A673 (cell line): Measurements from ENCODE around the gene TRPM3. TPM values are rescaled to one million over a fixed set of nuclear protein-coding genes. Genes with fewer than 3 reads are reported as not detected.

ENCODE experiments used
- BruUV-seq: library from RNA; stranded (reverse); fragments of 400-500 nt; replicated peaks from 2 replicates; lab custom pipeline; 2021; lab: Mats Ljungman, UMichigan
- CTCF ChIA-PET: fragments of 300-600 bp; sonication (Branson Sonifier 250); formaldehyde crosslinking; loops from one replicate; lab custom pipeline; 2022; ENCODE audit warnings: antibody characterized with exemption; lab: Charles Lee
- POLR2A ChIA-PET: fragments of 300-600 bp; sonication (Branson Sonifier 250); formaldehyde crosslinking; loops from one replicate; lab custom pipeline; 2022; ENCODE audit warnings: antibody characterized with exemption; ENCODE audit not compliant: low non-redundant PET; lab: Charles Lee
- DNase-seq: peaks from one replicate; pipeline ENCODE4 v3.0.0-alpha.2; 2015; ENCODE audit warnings: low spot score
- H3K27ac ChIP-seq: fragments of 200-600 bp; sonication (generic); 2 replicates; pipeline ENCODE4 v1.5.1; 2016; ENCODE audit warnings: mixed run types, low read depth, mild to moderate bottlenecking, mixed read lengths, antibody characterized with exemption, low read length; ENCODE audit not compliant: poor library complexity, severe bottlenecking
- H3K27me3 ChIP-seq: fragments of 200-600 bp; sonication (generic); replicated peaks from 2 replicates; pipeline ENCODE4 v1.6.1; 2017; ENCODE audit warnings: mixed run types, low read depth, mild to moderate bottlenecking, mixed read lengths, antibody characterized with exemption, low read length; ENCODE audit not compliant: insufficient read depth, poor library complexity
- H3K36me3 ChIP-seq: fragments of 200-600 bp; sonication (generic); 2 replicates; pipeline ENCODE4 v1.6.1; 2016; ENCODE audit warnings: mixed run types, mild to moderate bottlenecking, mixed read lengths, antibody characterized with exemption, low read length; ENCODE audit not compliant: insufficient read depth, poor library complexity, severe bottlenecking
- H3K4me1 ChIP-seq: fragments of 200-600 bp; sonication (generic); 2 replicates; pipeline ENCODE4 v1.6.1; 2017; ENCODE audit warnings: mixed run types, mild to moderate bottlenecking, mixed read lengths, antibody characterized with exemption, low read length; ENCODE audit not compliant: insufficient read depth, poor library complexity, severe bottlenecking
- H3K4me3 ChIP-seq: fragments of 200-600 bp; sonication (generic); 2 replicates; pipeline ENCODE4 v1.5.1; 2016; ENCODE audit warnings: low read depth, mixed run types, mild to moderate bottlenecking, mixed read lengths, low read length; ENCODE audit not compliant: poor library complexity, severe bottlenecking
- H3K9me3 ChIP-seq: fragments of 200-600 bp; sonication (generic); 2 replicates; pipeline ENCODE4 v1.6.1; 2016; ENCODE audit warnings: mixed run types, low read depth, mild to moderate bottlenecking, mixed read lengths, antibody characterized with exemption, low read length; ENCODE audit not compliant: poor library complexity, severe bottlenecking
- EZH2 ChIP-seq: fragments of 200-600 bp; sonication (generic); IDR thresholded peaks from 2 replicates; pipeline ENCODE4 v1.6.1; 2017; ENCODE audit warnings: borderline replicate concordance, low read depth, mild to moderate bottlenecking, mixed read lengths, antibody characterized with exemption, low read length; ENCODE audit not compliant: poor library complexity, severe bottlenecking
- intact Hi-C: fragments of 100-400 bp; cut with micrococcal nuclease; formaldehyde crosslinking; loops from one replicate; pipeline ENCODE4 v1.10.0; 2022; ENCODE audit not compliant: unreplicated experiment
- total RNA-seq: library from RNA; stranded (reverse); gene quantifications from 2 replicates; pipeline ENCODE4 v1.2.3, GENCODE V29; 2021
- TF ChIP-seq, protein P1 (sequence below): fragments of 300-800, 200-600 bp; sonication (generic); conservative IDR thresholded peaks from 2 replicates; pipeline ENCODE4 v1.5.1; 2017; ENCODE audit warnings: low read depth, mild to moderate bottlenecking, antibody characterized with exemption, low read length, moderate library complexity, mixed read lengths

TRPM3 gene
- total RNA-seq, 1 experiment from 2014 or later, result not detected

DNA sequence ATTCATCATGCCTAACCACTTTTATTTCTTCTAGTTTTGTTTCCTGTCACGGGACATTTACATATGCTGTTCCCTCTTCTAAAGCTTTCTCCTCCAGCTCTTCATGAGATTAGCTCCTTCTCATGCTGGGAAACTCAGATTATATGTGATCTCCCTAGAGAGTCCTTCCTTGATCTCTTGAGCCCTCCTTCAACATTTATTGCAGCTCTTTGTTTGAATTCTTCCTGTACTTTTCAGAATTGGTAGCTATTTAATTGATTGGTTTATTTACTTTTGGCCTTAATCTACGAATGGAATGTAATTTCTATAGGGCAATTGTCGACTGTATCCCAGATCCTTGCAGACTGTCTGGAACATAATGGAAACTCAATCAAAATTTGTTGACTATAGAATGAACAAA is 9.7 kb upstream of the TRPM3 start:
- BruUV-seq, result no TSS peak
- no peaks in the 10 kb centered on the region for H3K9me3 ChIP-seq
- CTCF ChIA-PET, result no interaction called here

DNA sequence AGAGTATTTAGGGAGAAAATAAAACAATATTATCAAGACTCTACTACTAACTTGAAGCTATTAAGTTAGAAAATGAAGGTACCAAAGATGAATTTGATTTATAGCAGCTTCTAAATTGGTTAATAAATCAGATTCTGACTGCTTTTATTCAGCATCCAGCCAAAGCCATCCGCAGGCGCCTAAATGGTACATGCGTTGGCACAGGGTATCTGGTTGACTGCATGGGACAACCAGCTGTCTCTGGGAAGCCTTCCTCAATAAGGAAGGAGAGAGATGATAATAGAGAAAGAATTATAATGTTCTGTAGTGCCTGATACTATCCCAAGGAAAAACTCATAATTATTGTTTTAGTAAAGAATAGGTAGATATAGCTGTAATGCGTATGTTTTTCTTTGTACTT is 9.1 kb upstream of the TRPM3 start:
- TF ChIP-seq EZH2, result no peak
- TF ChIP-seq, protein P1, sequence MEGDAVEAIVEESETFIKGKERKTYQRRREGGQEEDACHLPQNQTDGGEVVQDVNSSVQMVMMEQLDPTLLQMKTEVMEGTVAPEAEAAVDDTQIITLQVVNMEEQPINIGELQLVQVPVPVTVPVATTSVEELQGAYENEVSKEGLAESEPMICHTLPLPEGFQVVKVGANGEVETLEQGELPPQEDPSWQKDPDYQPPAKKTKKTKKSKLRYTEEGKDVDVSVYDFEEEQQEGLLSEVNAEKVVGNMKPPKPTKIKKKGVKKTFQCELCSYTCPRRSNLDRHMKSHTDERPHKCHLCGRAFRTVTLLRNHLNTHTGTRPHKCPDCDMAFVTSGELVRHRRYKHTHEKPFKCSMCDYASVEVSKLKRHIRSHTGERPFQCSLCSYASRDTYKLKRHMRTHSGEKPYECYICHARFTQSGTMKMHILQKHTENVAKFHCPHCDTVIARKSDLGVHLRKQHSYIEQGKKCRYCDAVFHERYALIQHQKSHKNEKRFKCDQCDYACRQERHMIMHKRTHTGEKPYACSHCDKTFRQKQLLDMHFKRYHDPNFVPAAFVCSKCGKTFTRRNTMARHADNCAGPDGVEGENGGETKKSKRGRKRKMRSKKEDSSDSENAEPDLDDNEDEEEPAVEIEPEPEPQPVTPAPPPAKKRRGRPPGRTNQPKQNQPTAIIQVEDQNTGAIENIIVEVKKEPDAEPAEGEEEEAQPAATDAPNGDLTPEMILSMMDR, result no peak
- ChIA-PET POLR2A (no interaction called here), CTCF (no interaction called here)
- peaks cover 4% of the 10 kb centered on the region for H3K27me3 ChIP-seq
- intact Hi-C loops, result no loop called here
- no peaks in the 10 kb centered on the region for H3K36me3 ChIP-seq
- no peaks in the 10 kb centered on the region for H3K4me1 ChIP-seq
- no peak overlapping the region for H3K4me3 ChIP-seq
- H3K9me3 ChIP-seq, result no peaks in the 10 kb centered on the region
- no peak for DNase-seq
- no TSS peak for BruUV-seq
- no peak overlapping the region for H3K27ac ChIP-seq

More for the DNA sequence above, 9.7 kb upstream of the TRPM3 start:
- Histone ChIP-seq H3K36me3 (no peaks in the 10 kb centered on the region), H3K4me1 (no peaks in the 10 kb centered on the region), H3K27ac (no peak overlapping the region), H3K4me3 (no peak overlapping the region), H3K27me3 (peaks cover 4% of the 10 kb centered on the region)
- POLR2A ChIA-PET, result no interaction called here
- TF ChIP-seq, protein P1, result no peak
- TF ChIP-seq EZH2, result no peak
- intact Hi-C loops, result no loop called here
- peak; percentile 32 for DNase-seq

DNA sequence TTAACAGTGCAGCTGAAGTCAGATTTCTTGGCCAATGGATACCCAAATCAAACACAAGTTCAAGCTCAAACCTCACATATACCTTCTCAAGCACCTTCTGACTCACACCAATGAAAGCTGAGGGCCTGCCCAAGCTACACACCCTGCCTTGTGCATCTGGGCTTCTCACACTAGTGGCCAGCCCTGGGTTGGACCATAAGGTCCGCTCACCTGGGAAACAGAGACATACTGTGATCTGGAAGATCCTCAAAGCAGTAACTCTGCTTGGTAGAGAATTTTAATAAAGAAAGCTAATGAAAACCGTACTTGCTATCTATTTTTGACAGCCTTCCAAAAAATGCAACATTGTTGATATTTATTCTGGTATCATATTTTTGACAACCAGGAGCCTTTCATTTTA is 7.4 kb upstream of the TRPM3 start:
- POLR2A ChIA-PET, result no interaction called here
- Histone ChIP-seq H3K4me1 (no peaks in the 10 kb centered on the region), H3K27me3 (peaks cover 8% of the 10 kb centered on the region), H3K4me3 (no peak overlapping the region), H3K27ac (no peak overlapping the region), H3K36me3 (no peaks in the 10 kb centered on the region), H3K9me3 (no peaks in the 10 kb centered on the region)
- no TSS peak for BruUV-seq
- intact Hi-C loops, result no loop called here
- no peak for DNase-seq
- TF ChIP-seq, protein P1, result no peak
- no peak for TF ChIP-seq EZH2
- CTCF ChIA-PET, result no interaction called here
